OCI-LY7 (cell line): Measurements from ENCODE around the gene THOC7. TPM values are rescaled to one million over a fixed set of nuclear protein-coding genes. Genes with fewer than 3 reads are reported as not detected.

Experiments
- BruUV-seq: library from RNA; stranded (reverse); fragments of 400-500 nt; replicated peaks from 2 replicates; lab custom pipeline; 2021; lab: Mats Ljungman, UMichigan
- CTCF ChIA-PET: fragments of 300-600 bp; sonication (Branson Sonifier 250); formaldehyde crosslinking; loops from one replicate; lab custom pipeline; 2022; ENCODE audit warnings: antibody characterized with exemption; ENCODE audit not compliant: unreplicated experiment; lab: Charles Lee
- POLR2A ChIA-PET: fragments of 300-600 bp; sonication (Branson Sonifier 250); formaldehyde crosslinking; loops from one replicate; lab custom pipeline; 2022; ENCODE audit warnings: antibody characterized with exemption; lab: Charles Lee
- DNase-seq: peaks from one replicate; pipeline ENCODE4 v3.0.0-alpha.2; 2015; ENCODE audit warnings: low spot score
- H2AFZ ChIP-seq: fragments of 200-600 bp; sonication (generic), shearing (Covaris generic); 2 replicates; pipeline ENCODE4 v1.6.1; 2014; ENCODE audit warnings: mild to moderate bottlenecking, antibody characterized with exemption, low read length, moderate library complexity
- H3K27ac ChIP-seq: fragments of 200-600 bp; sonication (generic); 2 replicates; pipeline ENCODE4 v1.5.1; 2014; ENCODE audit warnings: mixed run types, low read depth, mild to moderate bottlenecking, moderate library complexity, low read length, inconsistent platforms; ENCODE audit not compliant: poor library complexity, severe bottlenecking
- H3K36me3 ChIP-seq: fragments of 200-600 bp; sonication (generic); 2 replicates; pipeline ENCODE4 v1.6.1; 2014; ENCODE audit warnings: mild to moderate bottlenecking, antibody characterized with exemption, low read length, moderate library complexity, mixed read lengths; ENCODE audit not compliant: insufficient read depth
- H3K4me1 ChIP-seq: fragments of 200-600 bp; sonication (generic); 2 replicates; pipeline ENCODE4 v1.5.1; 2014; ENCODE audit warnings: mild to moderate bottlenecking, low read length; ENCODE audit not compliant: insufficient read depth, poor library complexity, severe bottlenecking
- H3K4me2 ChIP-seq: fragments of 200-600 bp; sonication (generic); 2 replicates; pipeline ENCODE4 v1.6.1; 2014; ENCODE audit warnings: mild to moderate bottlenecking, low read length
- H3K4me3 ChIP-seq: fragments of 200-600 bp; sonication (generic); 2 replicates; pipeline ENCODE4 v1.5.1; 2014; ENCODE audit warnings: mild to moderate bottlenecking, low read depth, low read length; ENCODE audit not compliant: poor library complexity, severe bottlenecking
- H3K79me2 ChIP-seq: fragments of 200-600 bp; sonication (generic); 2 replicates; pipeline ENCODE4 v1.6.1; 2016; ENCODE audit warnings: low read depth, mild to moderate bottlenecking, low read length, moderate library complexity, mixed read lengths; ENCODE audit not compliant: insufficient read depth
- H3K9me2 ChIP-seq: fragments of 200-600 bp; sonication (generic); 2 replicates; pipeline ENCODE4 v1.6.1; 2016; ENCODE audit warnings: mild to moderate bottlenecking, low read length, mixed read lengths; ENCODE audit not compliant: insufficient read depth
- H3K9me3 ChIP-seq: fragments of 200-600 bp; sonication (generic); 2 replicates; pipeline ENCODE4 v1.6.1; 2014; ENCODE audit warnings: mild to moderate bottlenecking, mixed run types, low read length, mixed read lengths
- H4K20me1 ChIP-seq: fragments of 200-600 bp; sonication (generic); 2 replicates; pipeline ENCODE4 v1.6.1; 2014; ENCODE audit warnings: mild to moderate bottlenecking, antibody characterized with exemption, low read length, moderate library complexity, mixed read lengths; ENCODE audit not compliant: insufficient read depth
- EZH2phosphoT487 ChIP-seq: fragments of 200-600 bp; sonication (generic); IDR thresholded peaks from 2 replicates; pipeline ENCODE4 v1.6.1; 2018; ENCODE audit warnings: low read depth, borderline replicate concordance, mild to moderate bottlenecking, mixed run types, antibody characterized with exemption, low read length, moderate library complexity, mixed read lengths
- intact Hi-C: fragments of 100-400 bp; cut with micrococcal nuclease; formaldehyde crosslinking; loops from one replicate; pipeline ENCODE4 v1.10.0; 2022; ENCODE audit not compliant: unreplicated experiment
- total RNA-seq, 2 experiments: library from RNA; depleted of rRNA in 1 of 2; stranded (reverse); fragments of >200 nt in 1 of 2; shearing (Covaris generic) in 1 of 2; gene quantifications; 2 replicates each; pipeline ENCODE4 v1.2.3, GENCODE V29; 2014 to 2022
- TF ChIP-seq, protein P1 (sequence below): fragments of 200-600 bp; sonication (generic); conservative IDR thresholded peaks from 2 replicates; pipeline ENCODE4 v1.5.1; 2014; ENCODE audit warnings: mild to moderate bottlenecking, antibody characterized with exemption, low read length, moderate library complexity, mixed read lengths

THOC7 gene
- total RNA-seq, 2 experiments from 2014 or later, result 62.2 to 103 TPM

DNA sequence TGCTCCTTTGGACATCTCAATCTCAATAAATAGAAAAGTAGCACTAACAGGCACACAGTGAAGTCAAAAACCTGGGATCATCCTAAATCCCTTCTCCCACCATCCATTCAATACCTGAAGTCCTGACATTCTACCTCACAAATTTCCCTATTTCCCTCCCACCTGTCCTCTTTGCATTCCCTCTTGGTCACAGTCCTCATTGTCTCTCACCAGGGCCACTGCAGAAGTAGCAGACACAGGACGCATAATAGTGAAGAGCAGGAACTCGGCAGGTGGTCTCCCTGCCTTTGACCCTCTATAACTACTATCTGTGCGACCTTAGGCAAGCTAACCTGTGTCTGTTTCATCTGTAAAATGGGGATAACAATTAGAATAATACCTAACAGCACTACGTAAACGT is 2.3 kb downstream of the THOC7 start:
- no peak overlapping the region for H2AFZ ChIP-seq
- peak overlapping the region; percentile 98; the same call in 1 of the 2 replicates for H3K4me2 ChIP-seq
- H4K20me1 ChIP-seq, result peaks cover 16% of the 10 kb centered on the region
- no peak for TF ChIP-seq EZH2phosphoT487
- TF ChIP-seq, protein P1, sequence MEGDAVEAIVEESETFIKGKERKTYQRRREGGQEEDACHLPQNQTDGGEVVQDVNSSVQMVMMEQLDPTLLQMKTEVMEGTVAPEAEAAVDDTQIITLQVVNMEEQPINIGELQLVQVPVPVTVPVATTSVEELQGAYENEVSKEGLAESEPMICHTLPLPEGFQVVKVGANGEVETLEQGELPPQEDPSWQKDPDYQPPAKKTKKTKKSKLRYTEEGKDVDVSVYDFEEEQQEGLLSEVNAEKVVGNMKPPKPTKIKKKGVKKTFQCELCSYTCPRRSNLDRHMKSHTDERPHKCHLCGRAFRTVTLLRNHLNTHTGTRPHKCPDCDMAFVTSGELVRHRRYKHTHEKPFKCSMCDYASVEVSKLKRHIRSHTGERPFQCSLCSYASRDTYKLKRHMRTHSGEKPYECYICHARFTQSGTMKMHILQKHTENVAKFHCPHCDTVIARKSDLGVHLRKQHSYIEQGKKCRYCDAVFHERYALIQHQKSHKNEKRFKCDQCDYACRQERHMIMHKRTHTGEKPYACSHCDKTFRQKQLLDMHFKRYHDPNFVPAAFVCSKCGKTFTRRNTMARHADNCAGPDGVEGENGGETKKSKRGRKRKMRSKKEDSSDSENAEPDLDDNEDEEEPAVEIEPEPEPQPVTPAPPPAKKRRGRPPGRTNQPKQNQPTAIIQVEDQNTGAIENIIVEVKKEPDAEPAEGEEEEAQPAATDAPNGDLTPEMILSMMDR, result no peak
- H3K79me2 ChIP-seq, result peaks cover 92% of the 10 kb centered on the region
- ChIA-PET POLR2A (no interaction called here), CTCF (no interaction called here)
- no peak overlapping the region for H3K4me3 ChIP-seq
- no peaks in the 10 kb centered on the region for H3K9me3 ChIP-seq
- DNase-seq, result no peak
- no TSS peak for BruUV-seq
- peaks cover 5% of the 10 kb centered on the region; the same call in 1 of the 2 replicates for H3K36me3 ChIP-seq
- H3K9me2 ChIP-seq, result no peaks in the 10 kb centered on the region
- peaks cover 21% of the 10 kb centered on the region for H3K4me1 ChIP-seq
- intact Hi-C loops, result loop anchor here (5.0 kb wide), 1 partner anchor 51 kb away; the partner anchor contains the start of gene SCAANT1
- H3K27ac ChIP-seq, result no peak overlapping the region

DNA sequence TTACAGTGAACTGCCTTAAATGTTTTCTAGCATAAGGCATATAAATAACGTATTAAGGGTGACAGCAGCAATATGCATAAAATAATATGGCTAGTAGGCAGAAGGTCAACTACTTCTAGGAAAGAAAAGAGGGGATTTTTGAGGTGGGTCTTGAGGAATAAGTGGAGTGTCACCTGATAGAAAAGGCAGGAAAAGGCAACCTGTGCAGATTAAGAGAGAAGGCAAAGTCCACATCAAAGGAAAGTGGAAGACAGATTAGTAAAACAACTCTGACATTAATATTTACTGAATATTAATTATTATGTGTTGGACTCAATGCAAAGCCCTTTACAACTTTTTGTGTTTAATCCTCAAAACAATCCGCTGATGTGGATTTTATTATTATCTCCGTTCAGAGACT is 2.8 kb downstream of the THOC7 start:
- Histone ChIP-seq H4K20me1 (peaks cover 16% of the 10 kb centered on the region), H3K4me1 (peaks cover 21% of the 10 kb centered on the region), H3K4me2 (no peak overlapping the region), H3K27ac (no peak overlapping the region), H3K9me3 (no peaks in the 10 kb centered on the region), H2AFZ (no peak overlapping the region), H3K4me3 (no peak overlapping the region), H3K79me2 (peaks cover 92% of the 10 kb centered on the region), H3K9me2 (no peaks in the 10 kb centered on the region), H3K36me3 (no peaks in the 10 kb centered on the region; the same call in 1 of the 2 replicates)
- ChIA-PET CTCF (no interaction called here), POLR2A (interaction anchor here (1.4 kb wide), 1 partner anchor 24 kb away, joined by 3 read pairs; no protein-coding TSS in a partner anchor)
- intact Hi-C loops, result loop anchor here (5.0 kb wide), 1 partner anchor 52 kb away; the partner anchor contains the start of gene SCAANT1
- TF ChIP-seq EZH2phosphoT487, result no peak
- TF ChIP-seq, protein P1, result no peak
- DNase-seq, result no peak
- BruUV-seq, result TSS peak; percentile 28

DNA sequence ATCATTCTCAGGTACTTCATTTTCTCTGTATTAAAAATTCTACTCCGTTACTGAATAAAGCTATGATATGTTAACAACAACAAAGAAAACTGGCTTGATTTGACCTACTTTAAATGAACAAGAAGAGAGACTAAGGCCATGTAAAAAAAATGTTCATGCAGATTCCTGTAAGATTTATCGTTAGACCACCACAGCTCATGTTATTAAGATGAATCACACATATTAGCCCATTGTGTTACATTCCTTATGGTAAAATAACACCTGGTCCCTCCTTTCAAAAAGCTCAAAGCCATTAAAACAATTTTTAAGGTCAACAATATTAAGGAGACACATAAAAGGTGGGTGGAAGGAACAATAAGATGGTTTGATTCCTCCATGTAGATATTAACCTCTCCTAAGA is 6.3 kb downstream of the THOC7 start:
- Histone ChIP-seq H3K4me1 (peaks cover 13% of the 10 kb centered on the region), H3K4me3 (no peak overlapping the region), H2AFZ (no peak overlapping the region), H3K4me2 (no peak overlapping the region), H4K20me1 (peaks cover 19% of the 10 kb centered on the region), H3K36me3 (peaks cover 14% of the 10 kb centered on the region), H3K9me3 (no peaks in the 10 kb centered on the region), H3K79me2 (peaks cover 81% of the 10 kb centered on the region), H3K27ac (no peak overlapping the region), H3K9me2 (no peaks in the 10 kb centered on the region)
- ChIA-PET POLR2A (interaction anchor here (0.5 to 0.6 kb wide), 2 partner anchors 38 to 1033 kb away, joined by 3 to 4 read pairs; partner anchors contain the start of gene C3orf49), CTCF (no interaction called here)
- TF ChIP-seq, protein P1, result no peak
- no peak for TF ChIP-seq EZH2phosphoT487
- no peak for DNase-seq
- intact Hi-C loops, result no loop called here
- no TSS peak for BruUV-seq
